Ureter (tissue), 1 donor: ENCODE measurements around the gene DTNB. TPM values are rescaled to one million over a fixed set of nuclear protein-coding genes. Genes with fewer than 3 reads are reported as not detected.

Experiments used
- DNase-seq: peaks from one replicate; pipeline ENCODE4 v3.0.0-alpha.2; 2020; ENCODE audit warnings: low spot score
- total RNA-seq: library from RNA; stranded (reverse); gene quantifications from one replicate; pipeline ENCODE4 v1.2.4, GENCODE V29; 2023
- donor health status: DM: yes; HTN: yes; CAD: no.

DTNB gene
- total RNA-seq, 1 donor from 2014 or later, result 33.8 TPM

GRCh38 chr2:25371253-25372241 lies 301.8 kb downstream of the DTNB start:
- DNase-seq, result no peak

DNA sequence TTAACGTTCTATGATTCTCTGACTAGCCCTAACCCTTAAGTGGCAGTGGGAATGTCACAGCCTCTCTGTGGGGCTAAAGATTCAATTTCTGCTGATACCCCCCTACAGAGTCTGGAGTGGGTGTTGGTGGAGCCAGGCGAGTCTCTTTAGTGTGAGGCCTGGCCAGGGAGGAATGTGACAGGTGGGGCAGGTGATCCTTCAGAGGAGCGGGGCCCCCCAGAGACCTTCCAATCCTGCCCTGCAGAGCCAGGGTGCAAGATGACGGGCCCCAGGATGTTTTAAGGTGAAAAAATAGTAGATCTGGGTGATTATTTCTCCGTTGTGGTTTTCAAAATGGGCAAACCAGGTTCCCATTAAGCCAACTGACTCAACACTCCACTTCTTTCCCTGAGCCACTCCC lies 303.5 kb downstream of the DTNB start:
- no peak for DNase-seq

- DNase-seq, result no peak
These were observed 303.9 kb downstream of the DTNB start for GRCh38 chr2:25369439-25369838.

DNA sequence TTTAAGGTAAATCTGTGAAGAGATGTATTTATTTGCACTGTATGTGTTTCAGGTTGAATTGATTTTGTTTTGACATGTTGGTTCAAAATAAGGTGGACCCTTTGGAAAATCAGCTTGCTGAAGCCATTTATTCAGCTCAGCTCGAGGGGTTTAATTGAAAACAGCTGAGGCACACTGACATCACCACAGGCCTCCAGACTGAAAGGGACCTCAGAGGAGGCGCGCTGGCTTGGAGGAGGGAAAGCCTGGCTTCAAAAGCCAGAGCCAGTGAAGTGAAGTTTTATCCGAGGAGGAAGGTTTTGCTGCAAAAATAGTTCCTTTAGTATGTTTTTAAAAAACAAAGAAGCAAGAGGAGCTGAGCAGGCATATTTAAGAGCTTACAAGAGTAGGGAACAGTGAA lies 304.7 kb downstream of the DTNB start:
- DNase-seq, result no peak

DNA sequence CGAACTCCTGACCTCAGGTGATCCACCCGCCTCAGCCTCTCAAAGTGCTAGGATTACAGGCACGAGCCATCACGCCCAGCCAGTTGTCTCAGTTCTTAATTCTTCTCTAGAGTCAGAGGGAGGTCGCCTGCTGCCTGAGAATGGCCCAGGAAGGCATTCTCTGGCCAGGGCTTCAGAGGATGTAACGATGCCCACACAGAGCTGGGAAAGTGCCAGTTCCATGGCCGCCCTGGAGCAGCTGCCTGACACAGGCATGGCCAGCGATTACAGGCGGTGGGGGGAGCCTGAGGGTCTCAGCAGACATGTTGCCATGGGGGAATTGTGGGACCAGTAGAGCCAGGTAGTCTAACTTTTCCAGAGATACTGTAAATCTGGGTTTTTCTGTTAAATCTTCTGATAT lies 306.1 kb downstream of the DTNB start:
- DNase-seq, result no peak

DNA sequence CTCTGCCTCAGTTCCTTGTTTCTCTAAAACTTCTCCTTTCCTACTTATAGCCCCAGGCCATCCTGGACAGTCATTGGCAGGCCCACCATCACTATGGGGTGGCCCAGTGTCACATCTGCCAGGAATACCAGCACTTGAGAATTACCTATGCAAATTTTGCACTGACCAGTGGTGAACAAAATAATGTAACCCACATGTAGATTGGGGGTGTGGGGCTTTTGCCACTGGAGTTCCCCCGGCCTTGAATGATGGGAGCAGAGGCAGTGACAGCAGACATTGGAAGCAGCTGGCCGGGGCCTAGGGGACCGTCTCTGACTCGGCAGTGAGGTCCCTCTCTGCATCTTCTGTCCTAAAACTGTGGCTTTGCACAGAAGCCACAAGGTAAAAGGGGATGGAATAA lies 306.7 kb downstream of the DTNB start:
- no peak for DNase-seq

DNA sequence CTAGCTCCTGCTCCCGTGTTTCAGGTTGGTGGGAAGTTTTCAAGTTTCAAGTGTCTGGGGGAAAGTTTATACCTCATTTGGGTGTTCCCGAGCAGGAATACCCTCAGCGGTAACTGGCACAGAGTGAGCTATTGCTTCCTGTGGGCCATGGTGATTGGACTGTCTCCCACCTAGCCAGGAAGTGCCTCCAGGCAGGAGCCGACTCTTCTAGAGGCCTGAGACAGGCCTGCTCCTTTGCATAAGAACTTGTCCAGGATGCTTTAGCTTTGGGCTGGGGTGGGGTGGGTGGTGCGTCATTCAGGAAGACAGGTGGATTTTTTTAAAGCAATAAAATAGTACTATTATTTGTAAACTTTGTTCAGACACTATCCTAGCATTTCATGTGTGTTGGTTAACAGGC lies 308.1 kb downstream of the DTNB start:
- no peak for DNase-seq

DNA sequence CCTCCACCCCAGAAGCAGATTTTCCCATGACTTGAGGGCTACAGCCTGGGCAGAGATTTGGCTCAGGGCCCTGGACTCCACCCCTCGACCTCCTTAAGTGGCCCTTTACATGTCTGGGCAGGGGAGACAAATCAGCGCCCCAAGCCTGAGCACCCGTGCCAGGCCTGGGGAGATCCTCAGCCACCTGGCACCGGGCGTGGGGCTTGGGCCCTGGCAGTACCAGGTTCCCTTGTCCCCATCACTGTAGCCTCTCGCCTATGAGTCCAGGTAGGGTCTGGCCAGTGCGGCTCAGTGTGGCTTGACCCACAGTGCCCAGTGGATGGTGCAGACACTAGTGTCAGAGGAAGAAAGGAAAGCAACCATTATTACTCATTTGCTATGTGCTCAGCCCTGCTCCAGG lies 309.6 kb downstream of the DTNB start:
- no peak for DNase-seq

- no peak for DNase-seq
These were observed 310.8 kb downstream of the DTNB start for GRCh38 chr2:25362434-25363145.

GRCh38 chr2:25362049-25362433 lies 311.3 kb downstream of the DTNB start:
- DNase-seq, result peak; percentile 97

DNA sequence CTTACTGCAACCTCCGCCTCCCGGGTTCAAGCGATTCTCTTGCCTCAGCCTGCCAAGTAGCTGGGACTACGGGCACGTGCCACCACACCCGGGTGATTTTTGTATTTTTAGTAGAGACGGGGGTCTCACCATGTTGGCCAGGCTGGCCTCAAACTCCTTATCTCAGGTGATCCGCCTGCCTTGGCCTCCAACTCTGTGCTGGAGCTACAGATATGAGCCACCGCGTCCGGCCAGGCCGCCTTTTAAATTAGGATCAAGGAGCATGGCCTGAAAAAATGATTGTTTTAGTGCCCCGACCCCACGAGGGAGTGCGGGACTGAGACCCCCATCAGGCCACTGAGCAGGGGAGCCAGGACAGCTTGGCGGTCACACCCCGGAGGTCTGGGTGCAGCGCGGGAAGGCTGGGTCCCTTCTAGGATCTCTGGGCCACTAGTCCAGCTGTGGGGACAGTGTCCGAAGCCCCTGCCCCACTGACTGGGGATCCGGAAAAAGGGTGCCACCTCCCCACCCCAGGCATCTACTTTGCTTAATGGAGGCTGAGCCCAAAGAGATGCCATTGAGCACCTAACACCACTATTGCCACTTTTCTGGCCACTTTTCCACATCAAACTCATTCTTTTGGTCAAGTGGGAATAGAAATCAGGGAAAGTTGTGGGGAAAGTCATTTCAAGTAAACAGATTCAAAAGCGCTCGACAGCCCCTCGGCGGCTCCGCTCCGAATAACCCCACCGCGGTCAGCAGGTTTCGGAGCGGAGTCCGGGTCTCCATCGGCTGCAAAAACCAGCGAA lies 311.9 kb downstream of the DTNB start:
- no peak for DNase-seq

- DNase-seq, result no peak
These were observed 314.5 kb downstream of the DTNB start for GRCh38 chr2:25358836-25359235.

GRCh38 chr2:25358249-25358815 lies 315.0 kb downstream of the DTNB start:
- DNase-seq, result no peak

DNA sequence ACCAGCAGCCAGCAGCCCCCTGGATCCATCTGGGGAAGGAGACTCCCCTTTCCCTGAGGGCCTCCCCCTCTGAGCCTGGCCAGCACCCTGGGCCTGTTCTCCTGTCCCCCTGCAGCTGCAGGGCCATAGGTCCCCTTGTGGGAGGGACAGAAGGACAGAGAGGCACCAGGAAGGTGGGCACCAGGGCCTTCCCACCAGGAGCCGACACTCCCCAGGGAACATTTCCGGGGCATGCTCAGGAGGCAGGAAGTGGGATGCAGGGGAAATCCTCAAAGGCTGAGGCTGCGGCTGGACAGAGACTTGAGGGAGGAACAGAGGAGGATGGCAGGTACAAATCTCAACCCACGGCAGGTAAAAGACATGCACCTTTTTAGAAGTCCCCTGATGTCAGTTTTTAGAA lies 317.3 kb downstream of the DTNB start:
- no peak for DNase-seq

DNA sequence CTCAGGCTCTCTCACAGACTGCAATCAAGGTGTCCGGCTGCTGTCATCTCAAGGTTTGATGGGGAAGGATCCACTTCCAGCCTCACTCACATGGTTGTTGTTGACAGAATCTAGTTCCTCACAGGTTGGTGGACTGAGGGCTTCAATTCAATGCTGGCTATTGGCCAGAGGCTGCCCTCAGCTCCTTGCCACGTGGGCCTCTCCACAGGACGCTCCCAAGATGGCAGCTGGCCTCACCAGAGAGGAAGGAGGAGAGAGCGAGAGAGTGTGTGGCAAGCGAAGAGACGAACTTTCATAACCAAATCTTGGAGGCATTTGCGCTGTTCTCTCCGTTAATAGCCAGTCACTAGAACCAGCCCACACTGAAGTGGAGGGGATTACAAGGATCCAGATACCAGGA lies 318.1 kb downstream of the DTNB start:
- no peak for DNase-seq

- no peak for DNase-seq
These were observed 319.3 kb downstream of the DTNB start for GRCh38 chr2:25354116-25354515.

DNA sequence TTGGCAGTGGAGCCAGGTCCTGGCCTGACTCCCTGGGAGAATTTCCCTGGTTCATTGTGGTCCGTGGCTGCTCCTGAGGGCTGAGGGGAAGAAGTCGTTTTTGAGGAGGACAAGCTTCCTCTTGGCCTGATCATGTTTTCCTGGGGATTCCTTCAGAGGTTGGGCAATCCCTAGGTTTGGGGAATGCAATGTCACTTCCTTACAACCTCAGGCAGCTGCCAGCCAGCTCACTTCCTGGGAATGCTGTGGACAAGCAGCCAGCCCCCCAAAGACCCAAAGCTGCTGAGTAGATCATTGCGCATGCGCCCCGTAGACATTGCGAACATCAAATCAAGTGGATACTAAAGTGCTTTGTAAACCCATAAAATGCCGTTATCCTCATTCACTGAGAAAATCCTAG lies 324.0 kb downstream of the DTNB start:
- no peak for DNase-seq

GRCh38 chr2:25347846-25348245 lies 325.5 kb downstream of the DTNB start:
- no peak for DNase-seq

- DNase-seq, result no peak
These were observed 326.1 kb downstream of the DTNB start for GRCh38 chr2:25347205-25347815.

DNA sequence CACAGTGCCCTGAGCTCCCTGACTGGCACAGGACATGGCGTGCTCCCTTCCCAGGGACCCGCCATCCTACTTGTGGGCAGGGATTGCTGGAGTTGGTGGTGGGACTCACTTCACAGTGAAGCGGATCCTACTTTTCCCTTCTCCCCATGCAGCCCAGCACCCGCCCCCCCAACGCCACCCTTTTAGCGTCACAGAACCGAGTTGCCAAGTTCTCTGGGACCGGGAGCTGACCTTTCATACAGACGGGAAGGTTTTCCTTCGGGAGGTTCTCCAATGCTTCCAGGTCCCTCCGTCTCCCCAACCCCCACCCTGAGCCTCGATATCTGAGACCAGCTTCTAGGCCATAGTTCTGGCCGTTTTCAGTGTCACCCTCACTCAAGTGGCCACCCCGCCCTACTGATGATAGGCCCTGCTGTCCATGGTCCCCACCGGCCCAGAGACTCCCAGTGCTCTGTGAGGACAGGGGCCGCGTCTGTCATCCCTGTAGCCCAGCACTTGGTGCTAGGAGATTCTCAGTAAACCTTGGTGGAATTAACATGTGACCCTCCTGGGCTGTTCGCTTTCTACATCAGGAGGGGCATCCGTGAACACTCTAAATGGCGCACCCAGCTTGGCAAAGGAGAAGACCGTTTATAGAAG lies 330.1 kb downstream of the DTNB start:
- DNase-seq, result no peak
